MM.1S (cell line): ENCODE data around the gene HDGF.
A peak's percentile ranks its signal among the peaks of the same experiment; 100 is the strongest.

Experiments used
- DNase-seq: peaks from one replicate; pipeline ENCODE4 v3.0.0-alpha.2; 2015
- H2AFZ ChIP-seq: fragments of 300-600 bp; sonication (generic); 2 replicates; pipeline ENCODE4 v1.6.0; 2016; ENCODE audit warnings: antibody characterized with exemption, low read length
- H3F3A ChIP-seq: fragments of 300-600 bp; sonication (generic); 2 replicates; pipeline ENCODE4 v1.6.1; 2016; ENCODE audit warnings: mild to moderate bottlenecking, antibody characterized with exemption, low read length, moderate library complexity, mixed read lengths; ENCODE audit not compliant: insufficient read depth
- H3K27ac ChIP-seq: fragments of 300-600 bp; sonication (generic); 2 replicates; pipeline ENCODE4 v1.5.1; 2016; ENCODE audit warnings: mild to moderate bottlenecking, low read length
- H3K27me3 ChIP-seq: fragments of 300-600 bp; sonication (generic); replicated peaks from 2 replicates; pipeline ENCODE4 v1.6.0; 2016; ENCODE audit warnings: low read length; ENCODE audit not compliant: insufficient read depth
- H3K36me3 ChIP-seq: fragments of 300-600 bp; sonication (generic); replicated peaks from 2 replicates; pipeline ENCODE4 v1.6.1; 2016; ENCODE audit warnings: mild to moderate bottlenecking, low read length, mixed read lengths; ENCODE audit not compliant: insufficient read depth
- H3K4me1 ChIP-seq: fragments of 300-600 bp; sonication (generic); 2 replicates; pipeline ENCODE4 v1.6.1; 2016; ENCODE audit warnings: low read length, mixed read lengths
- H3K4me2 ChIP-seq: fragments of 300-600 bp; sonication (generic); 2 replicates; pipeline ENCODE4 v1.6.0; 2016; ENCODE audit warnings: low read depth, low read length
- H3K4me3 ChIP-seq: fragments of 300-600 bp; sonication (generic); 2 replicates; pipeline ENCODE4 v1.5.1; 2016; ENCODE audit warnings: low read length, mixed read lengths
- H3K79me2 ChIP-seq: fragments of 300-600 bp; sonication (generic); 2 replicates; pipeline ENCODE4 v1.6.1; 2016; ENCODE audit warnings: mixed run types, low read length, mixed read lengths
- H3K9ac ChIP-seq: fragments of 300-600 bp; sonication (generic); 2 replicates; pipeline ENCODE4 v1.6.1; 2016; ENCODE audit warnings: low read length, mixed read lengths
- H3K9me2 ChIP-seq: fragments of 300-600 bp; sonication (generic); replicated peaks from 2 replicates; pipeline ENCODE4 v1.6.1; 2016; ENCODE audit warnings: mild to moderate bottlenecking, low read length, mixed read lengths; ENCODE audit not compliant: insufficient read depth
- H3K9me3 ChIP-seq: fragments of 300-600 bp; sonication (generic); replicated peaks from 2 replicates; pipeline ENCODE4 v1.6.1; 2016; ENCODE audit warnings: mild to moderate bottlenecking, low read length, mixed read lengths; ENCODE audit not compliant: insufficient read depth
- H4K20me1 ChIP-seq: fragments of 300-600 bp; sonication (generic); 2 replicates; pipeline ENCODE4 v1.6.1; 2016; ENCODE audit warnings: mild to moderate bottlenecking, low read length, moderate library complexity, mixed read lengths; ENCODE audit not compliant: insufficient read depth
- CTCF ChIP-seq: fragments of 300-600 bp; sonication (generic); IDR thresholded peaks from 2 replicates; pipeline ENCODE4 v1.5.1; 2016; ENCODE audit warnings: antibody characterized with exemption, low read length, mixed read lengths
- EZH2 ChIP-seq: fragments of 300-600 bp; sonication (generic); optimal IDR thresholded peaks from 2 replicates; pipeline ENCODE3; 2017; ENCODE audit warnings: low read depth, mild to moderate bottlenecking, antibody characterized with exemption, low read length, mixed read lengths
- EZH2phosphoT487 ChIP-seq: fragments of 300-600 bp; sonication (generic); IDR thresholded peaks from 2 replicates; pipeline ENCODE4 v1.6.1; 2018; ENCODE audit warnings: antibody characterized with exemption, low read length

Gene HDGF

GRCh38 chr1:156752843-156753482 lies 1.5 kb upstream of the HDGF start:
- no peaks in the 10 kb centered on the region for H3K36me3 ChIP-seq
- H3K79me2 ChIP-seq, result peaks cover 50% of the 10 kb centered on the region
- DNase-seq, result no peak
- H3K9me2 ChIP-seq, result no peaks in the 10 kb centered on the region
- H3K27ac ChIP-seq, result no peak overlapping the region
- peaks cover 26% of the 10 kb centered on the region for H3F3A ChIP-seq
- no peaks in the 10 kb centered on the region for H4K20me1 ChIP-seq
- H3K9me3 ChIP-seq, result no peaks in the 10 kb centered on the region
- peak overlapping the region; percentile 87 for H3K4me2 ChIP-seq
- no peak for TF ChIP-seq EZH2
- no peak for TF ChIP-seq CTCF
- no peak for TF ChIP-seq EZH2phosphoT487
- peaks cover 23% of the 10 kb centered on the region for H3K4me1 ChIP-seq
- H3K4me3 ChIP-seq, result peak overlapping the region; percentile 94
- no peaks in the 10 kb centered on the region for H3K27me3 ChIP-seq
- H3K9ac ChIP-seq, result peak overlapping the region; percentile 85; the same call in 1 of the 2 replicates
- H2AFZ ChIP-seq, result no peak overlapping the region

GRCh38 chr1:156751757-156752481 lies 444 bp upstream of the HDGF start:
- TF ChIP-seq EZH2phosphoT487 (no peak), CTCF (no peak)

GRCh38 chr1:156750711-156751450 lies 594 bp downstream of the HDGF start:
- Histone ChIP-seq H3K79me2 (peaks cover 70% of the 10 kb centered on the region), H4K20me1 (no peaks in the 10 kb centered on the region), H3K27me3 (no peaks in the 10 kb centered on the region), H3K9ac (peak overlapping the region; percentile 88), H3K4me3 (peak overlapping the region; percentile 86), H3K9me3 (no peaks in the 10 kb centered on the region), H3K36me3 (no peaks in the 10 kb centered on the region), H3K27ac (peak overlapping the region; percentile 73), H2AFZ (peak overlapping the region; percentile 32), H3K9me2 (no peaks in the 10 kb centered on the region), H3F3A (peaks cover 32% of the 10 kb centered on the region), H3K4me2 (peak overlapping the region; percentile 81), H3K4me1 (peaks cover 42% of the 10 kb centered on the region)
- no peak for TF ChIP-seq EZH2
- no peak for TF ChIP-seq CTCF
- TF ChIP-seq EZH2phosphoT487, result no peak
- DNase-seq, result peak; percentile 52

More at GRCh38 chr1:156751757-156752481, 444 bp upstream of the HDGF start:
- Histone ChIP-seq H3K27me3 (no peaks in the 10 kb centered on the region), H4K20me1 (no peaks in the 10 kb centered on the region), H2AFZ (peak overlapping the region; percentile 91), H3K79me2 (peaks cover 60% of the 10 kb centered on the region), H3K9me2 (no peaks in the 10 kb centered on the region), H3K4me3 (peak overlapping the region; percentile 94), H3F3A (peaks cover 32% of the 10 kb centered on the region), H3K27ac (peak overlapping the region; percentile 47; the same call in 1 of the 2 replicates), H3K9me3 (no peaks in the 10 kb centered on the region), H3K4me1 (peaks cover 32% of the 10 kb centered on the region), H3K36me3 (no peaks in the 10 kb centered on the region), H3K9ac (peak overlapping the region; percentile 85), H3K4me2 (peak overlapping the region; percentile 87)
- peak; percentile 99 for DNase-seq
